ENCODE results near the gene MMP17.

MMP17 gene

GRCh38 chr12:131850856-131851559, 22.8 kb downstream of the MMP17 start:
- DNase-seq (ENCODE audit: low spot score) = no peak

GRCh38 chr12:131851741-131852550, 23.8 kb downstream of the MMP17 start:
- DNase-seq (ENCODE audit: low spot score) = no peak

GRCh38 chr12:131852551-131853299, 24.5 kb downstream of the MMP17 start:
- DNase-seq (ENCODE audit: low spot score) = no peak

GRCh38 chr12:131853832-131854797, 25.9 kb downstream of the MMP17 start:
- no peak for DNase-seq (ENCODE audit: low spot score)

GRCh38 chr12:131854861-131855476, 26.8 kb downstream of the MMP17 start:
- no peak for DNase-seq (ENCODE audit: low spot score)

GRCh38 chr12:131855521-131856142, 27.4 kb downstream of the MMP17 start:
- DNase-seq (ENCODE audit: low spot score) = no peak

GRCh38 chr12:131856366-131857097, 28.3 kb downstream of the MMP17 start:
- DNase-seq (ENCODE audit: low spot score) = no peak

- no peak for DNase-seq (ENCODE audit: low spot score)
These were observed 30.0 kb downstream of the MMP17 start for GRCh38 chr12:131857908-131858850.

- DNase-seq (ENCODE audit: low spot score) = peak; percentile 91
These were observed 32.5 kb downstream of the MMP17 start for GRCh38 chr12:131860472-131861260.

- no peak for DNase-seq (ENCODE audit: low spot score)
These were observed 33.3 kb downstream of the MMP17 start for GRCh38 chr12:131861261-131862083.

- no peak for DNase-seq (ENCODE audit: low spot score)
These were observed 33.9 kb downstream of the MMP17 start for GRCh38 chr12:131862084-131862441.

- DNase-seq (ENCODE audit: low spot score) = no peak
These were observed 34.4 kb downstream of the MMP17 start for GRCh38 chr12:131862600-131862993.

GRCh38 chr12:131862994-131863710, 35.0 kb downstream of the MMP17 start:
- DNase-seq (ENCODE audit: low spot score) = no peak

GRCh38 chr12:131863711-131864396, 35.7 kb downstream of the MMP17 start:
- no peak for DNase-seq (ENCODE audit: low spot score)

GRCh38 chr12:131864469-131864868, 36.3 kb downstream of the MMP17 start:
- no peak for DNase-seq (ENCODE audit: low spot score)
